HEK293 (cell line): Measurements from ENCODE around the gene CHIT1.

Experiments used
- CTCF ChIA-PET: fragments of 350-600 bp; formaldehyde crosslinking; extraction: SDS; loops from one replicate; lab custom pipeline; 2021; ENCODE audit warnings: antibody characterized with exemption; lab: Yijun Ruan, JAX
- POLR2A ChIA-PET: fragments of 300-600 bp; formaldehyde crosslinking; extraction: SDS; loops from one replicate; lab custom pipeline; 2020; ENCODE audit warnings: antibody characterized with exemption, inconsistent platforms; lab: Yijun Ruan, JAX
- H3K27ac ChIP-seq: fragments of 200-500 bp; sonication (Bioruptor generic); 2 replicates; pipeline ENCODE4 v1.5.1; 2014; ENCODE audit warnings: low read depth, low read length, control low read depth, inconsistent platforms; ENCODE audit errors: extremely low read depth
- H3K36me3 ChIP-seq, 2 experiments: fragments of 200-500 bp in 1 of 2; sonication (Bioruptor generic) in 1 of 2; 1 replicate in 1 of 2; 2 replicates in 1 of 2; pipeline ENCODE4 v1.5.1; 2014 to 2017; ENCODE audit warnings: inconsistent platforms in 2 of 2, low read length in 2 of 2; ENCODE audit not compliant: control insufficient read depth in 2 of 2, insufficient read depth in 1 of 2
- H3K4me1 ChIP-seq: fragments of 200-500 bp; sonication (Bioruptor generic); 2 replicates; pipeline ENCODE4 v1.5.1; 2014; ENCODE audit warnings: mild to moderate bottlenecking, low read length, inconsistent platforms; ENCODE audit not compliant: control insufficient read depth, insufficient read depth
- H3K4me3 ChIP-seq: 2 replicates; pipeline ENCODE4 v1.5.1; 2011; ENCODE audit warnings: low read depth, mild to moderate bottlenecking, control low read depth, low read length, moderate library complexity
- H3K9me3 ChIP-seq: fragments of 200-500 bp; sonication (Bioruptor generic); 2 replicates; pipeline ENCODE4 v1.5.1; 2014; ENCODE audit warnings: low read depth, low read length, inconsistent platforms; ENCODE audit not compliant: control insufficient read depth, insufficient read depth
- KLF7 ChIP-seq: fragments of 450-650 bp; formaldehyde crosslinking; IDR thresholded peaks from 2 replicates; pipeline ENCODE4 v1.5.1; 2016; ENCODE audit warnings: missing biosample characterization, missing genetic modification characterization, borderline replicate concordance
- OSR2 ChIP-seq: fragments of 450-650 bp; formaldehyde crosslinking; IDR thresholded peaks from 2 replicates; pipeline ENCODE4 v1.5.1; 2016; ENCODE audit warnings: missing biosample characterization, missing genetic modification characterization
- PRDM1 ChIP-seq: fragments of 450-650 bp; formaldehyde crosslinking; IDR thresholded peaks from 2 replicates; pipeline ENCODE4; 2016; ENCODE audit warnings: missing biosample characterization, missing genetic modification characterization
- PRDM6 ChIP-seq: fragments of 450-650 bp; formaldehyde crosslinking; IDR thresholded peaks from 2 replicates; pipeline ENCODE4 v1.5.1; 2017; ENCODE audit warnings: missing biosample characterization, missing genetic modification characterization
- RBAK ChIP-seq: fragments of 450-650 bp; formaldehyde crosslinking; IDR thresholded peaks from 2 replicates; pipeline ENCODE4 v1.5.1; 2016; ENCODE audit warnings: missing biosample characterization, missing genetic modification characterization
- SCRT2 ChIP-seq: fragments of 450-650 bp; formaldehyde crosslinking; IDR thresholded peaks from 2 replicates; pipeline ENCODE4 v1.5.1; 2016; ENCODE audit warnings: missing biosample characterization, missing genetic modification characterization
- TRIM28 ChIP-seq: IDR thresholded peaks from 2 replicates; pipeline ENCODE4 v1.6.1; 2011; ENCODE audit warnings: low read length, control low read depth, borderline replicate concordance
- ZIC2 ChIP-seq: fragments of 450-650 bp; formaldehyde crosslinking; IDR thresholded peaks from 2 replicates; pipeline ENCODE4 v1.5.1; 2016; ENCODE audit warnings: missing biosample characterization, missing genetic modification characterization
- ZNF112 ChIP-seq: fragments of 450-650 bp; formaldehyde crosslinking; IDR thresholded peaks from 2 replicates; pipeline ENCODE4 v1.5.0; 2017; ENCODE audit warnings: missing biosample characterization, missing genetic modification characterization
- ZNF19 ChIP-seq: fragments of 450-650 bp; formaldehyde crosslinking; IDR thresholded peaks from 2 replicates; pipeline ENCODE4; 2016; ENCODE audit warnings: missing biosample characterization, missing genetic modification characterization, low read depth
- ZNF391 ChIP-seq: fragments of 450-650 bp; formaldehyde crosslinking; IDR thresholded peaks from 2 replicates; pipeline ENCODE4 v1.5.1; 2016; ENCODE audit warnings: low read depth, missing biosample characterization, missing genetic modification characterization, borderline replicate concordance
- ZNF416 ChIP-seq: fragments of 450-650 bp; formaldehyde crosslinking; IDR thresholded peaks from 2 replicates; pipeline ENCODE4 v1.5.1; 2016; ENCODE audit warnings: missing biosample characterization, missing genetic modification characterization
- ZNF600 ChIP-seq: fragments of 450-650 bp; formaldehyde crosslinking; IDR thresholded peaks from 2 replicates; pipeline ENCODE4 v1.5.1; 2016; ENCODE audit warnings: missing biosample characterization, missing genetic modification characterization
- ZNF660 ChIP-seq: fragments of 450-650 bp; IDR thresholded peaks from 2 replicates; pipeline ENCODE4 v1.5.1; 2018; ENCODE audit warnings: missing biosample characterization, mild to moderate bottlenecking, missing genetic modification characterization
- ZNF664 ChIP-seq: fragments of 450-650 bp; formaldehyde crosslinking; IDR thresholded peaks from 2 replicates; pipeline ENCODE4 v1.5.1; 2016; ENCODE audit warnings: missing biosample characterization, missing genetic modification characterization
- ZNF76 ChIP-seq: fragments of 450-650 bp; formaldehyde crosslinking; IDR thresholded peaks from 2 replicates; pipeline ENCODE4; 2016; ENCODE audit warnings: low read depth, missing biosample characterization, missing genetic modification characterization, borderline replicate concordance
- TF ChIP-seq, protein P1 (sequence below): fragments of 450-650 bp; formaldehyde crosslinking; IDR thresholded peaks from 2 replicates; pipeline ENCODE4 v1.5.1; 2016; ENCODE audit warnings: missing biosample characterization, missing genetic modification characterization

The CHIT1 gene

DNA sequence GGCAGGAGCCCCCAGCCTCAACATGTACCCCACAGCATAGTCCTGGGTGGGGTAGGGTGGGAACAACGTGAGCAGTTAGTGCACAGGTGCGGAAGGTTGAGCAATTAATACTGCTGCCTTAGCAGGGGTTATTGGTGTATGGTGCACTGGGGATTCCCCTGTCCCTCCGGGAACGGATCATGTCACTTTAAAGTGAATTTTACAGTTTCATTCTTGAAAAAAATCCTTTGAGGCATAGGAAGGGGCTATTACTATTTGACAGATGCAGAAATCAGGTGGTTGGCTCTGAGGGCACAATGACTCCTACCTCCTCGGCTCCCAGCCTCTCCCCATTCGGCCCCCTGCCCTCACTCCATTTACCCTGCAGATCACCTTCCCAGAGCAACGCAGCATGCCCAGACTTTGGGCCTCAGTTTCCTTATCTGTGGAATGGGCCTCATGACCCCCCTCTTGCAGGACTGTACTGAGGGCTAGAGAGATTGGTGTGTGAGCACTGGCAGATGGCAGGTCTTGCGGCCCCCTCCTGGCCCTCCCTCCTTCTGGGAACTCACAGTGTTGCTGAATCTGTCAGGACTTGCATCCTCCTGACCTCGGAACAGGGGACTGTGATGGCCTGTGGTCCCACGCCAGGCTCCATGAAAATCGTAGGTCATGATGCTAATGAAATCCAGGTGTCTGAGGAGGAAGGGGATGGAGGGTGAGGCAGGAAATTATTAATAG, 48.7 kb downstream of the CHIT1 start:
- Histone ChIP-seq H3K4me1 (no peaks in the 10 kb centered on the region; the same call in 1 of the 2 replicates), H3K36me3 (no peaks in the 10 kb centered on the region), H3K9me3 (no peaks in the 10 kb centered on the region), H3K27ac (no peak overlapping the region), H3K4me3 (no peak overlapping the region)
- CTCF ChIA-PET, result interaction anchor here (2.0 to 3.3 kb wide), 2 partner anchors 8 to 87 kb away, joined by 5 to 20 read pairs; no protein-coding TSS in a partner anchor
- POLR2A ChIA-PET, result no interaction called here
- TF ChIP-seq ZNF19 (no peak), RBAK (tag by site-specific recombination) (no peak), OSR2 (tag by site-specific recombination) (no peak), ZNF76 (no peak), ZNF112 (tag by site-specific recombination) (no peak), ZNF664 (tag by site-specific recombination) (no peak), ZNF660 (tag by site-specific recombination) (0 out of 2 replicates have a peak, but pooled peaks have one; percentile 31)
- TF ChIP-seq, protein P1, sequence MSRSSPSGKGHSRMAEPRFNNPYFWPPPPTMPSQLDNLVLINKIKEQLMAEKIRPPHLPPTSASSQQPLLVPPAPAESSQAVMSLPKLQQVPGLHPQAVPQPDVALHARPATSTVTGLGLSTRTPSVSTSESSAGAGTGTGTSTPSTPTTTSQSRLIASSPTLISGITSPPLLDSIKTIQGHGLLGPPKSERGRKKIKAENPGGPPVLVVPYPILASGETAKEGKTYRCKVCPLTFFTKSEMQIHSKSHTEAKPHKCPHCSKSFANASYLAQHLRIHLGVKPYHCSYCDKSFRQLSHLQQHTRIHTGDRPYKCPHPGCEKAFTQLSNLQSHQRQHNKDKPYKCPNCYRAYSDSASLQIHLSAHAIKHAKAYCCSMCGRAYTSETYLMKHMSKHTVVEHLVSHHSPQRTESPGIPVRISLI (tag by site-specific recombination), result no peak

GRCh38 chr1:203179667-203180005, 49.8 kb downstream of the CHIT1 start:
- no peak overlapping the region for H3K4me3 ChIP-seq
- POLR2A ChIA-PET, result no interaction called here
- H3K9me3 ChIP-seq, result no peaks in the 10 kb centered on the region
- CTCF ChIA-PET, result interaction anchor here (2.0 kb wide), 1 partner anchor 88 kb away, joined by 5 read pairs; no protein-coding TSS in a partner anchor
- H3K27ac ChIP-seq, result no peak overlapping the region
- no peaks in the 10 kb centered on the region for H3K36me3 ChIP-seq
- H3K4me1 ChIP-seq, result no peaks in the 10 kb centered on the region; the same call in 1 of the 2 replicates
- no peak for TF ChIP-seq KLF7 (tag by site-specific recombination)
- no peak for TF ChIP-seq PRDM6 (tag by site-specific recombination)
- TF ChIP-seq ZNF600 (tag by site-specific recombination), result no peak
- TF ChIP-seq ZNF416 (tag by site-specific recombination), result no peak
- no peak for TF ChIP-seq PRDM1
- TF ChIP-seq ZNF391 (tag by site-specific recombination), result no peak
- TF ChIP-seq SCRT2 (tag by site-specific recombination), result no peak

DNA sequence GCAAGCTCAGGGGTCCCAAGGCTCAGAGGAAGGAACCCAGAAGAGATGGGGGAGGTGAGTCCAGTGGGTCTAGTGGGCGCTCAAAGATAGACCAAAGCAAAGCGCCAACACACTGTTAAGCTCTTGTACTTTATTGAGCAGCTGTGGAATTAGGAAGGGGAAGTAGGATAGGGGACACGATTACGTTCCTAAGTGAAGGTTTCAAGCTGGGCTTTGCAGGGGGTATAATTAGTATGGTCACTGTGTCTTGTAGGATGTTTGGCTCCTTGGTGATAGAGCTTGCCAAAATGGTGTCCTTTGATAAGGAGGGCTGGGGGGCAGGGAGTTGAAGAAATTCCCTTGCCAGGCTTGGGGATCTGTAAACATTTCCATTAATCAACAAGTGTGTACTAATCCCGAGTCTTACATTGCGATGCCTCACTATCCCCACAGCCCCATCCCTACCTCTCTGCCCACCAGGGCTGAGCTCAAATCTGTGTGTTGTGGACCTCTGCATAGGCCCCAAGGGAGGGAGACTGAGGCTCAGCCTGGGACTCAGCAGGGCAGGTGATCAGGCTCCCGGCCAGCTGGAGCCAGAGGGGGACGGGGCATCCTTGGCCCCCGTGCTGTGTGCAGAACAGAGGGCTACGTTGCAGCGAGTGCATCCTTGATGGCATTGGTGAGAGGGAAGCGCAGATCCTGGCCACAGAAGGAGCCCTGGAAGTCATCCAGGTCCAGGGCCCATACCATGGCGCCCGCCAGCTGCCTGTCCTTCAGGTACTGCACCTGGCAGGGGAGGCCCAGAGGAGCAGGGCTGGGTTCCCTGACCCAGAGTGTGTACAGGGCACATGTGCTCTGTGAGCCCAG, 50.4 kb downstream of the CHIT1 start:
- Histone ChIP-seq H3K4me1 (no peaks in the 10 kb centered on the region; the same call in 1 of the 2 replicates), H3K9me3 (no peaks in the 10 kb centered on the region), H3K36me3 (no peaks in the 10 kb centered on the region), H3K27ac (no peak overlapping the region), H3K4me3 (no peak overlapping the region)
- CTCF ChIA-PET, result interaction anchor here (0.6 kb wide), 2 partner anchors 71 to 304 kb away, joined by 3 to 4 read pairs; no protein-coding TSS in a partner anchor
- TF ChIP-seq SCRT2 (tag by site-specific recombination) (peak; percentile 57), TRIM28 (no peak), ZIC2 (tag by site-specific recombination) (peak; percentile 21; the same call in 1 of the 2 replicates), ZNF112 (tag by site-specific recombination) (no peak)
- POLR2A ChIA-PET, result no interaction called here
